Stimulated activated naive CD8-positive, alpha-beta T cell treated with anti-CD3 and anti-CD28 coated beads, Interleukin-15, amount 100 ng/mL, for 72 hours (primary cell): ENCODE data around the gene ACAP3.

ENCODE experiments used
- ATAC-seq: fragments of 150-1000 bp; cut with Tn5 transposase; 2 replicates; pipeline ENCODE4 v1.10.0; 2021; ENCODE audit warnings: mild to moderate bottlenecking, moderate library complexity
- DNase-seq, 2 donors: peaks; one replicate each; pipeline ENCODE4 v3.0.0; 2021 to 2022
- H3K27ac Mint-ChIP-seq, 2 donors: one replicate each; pipeline ENCODE4 v1.8.0; 2022; ENCODE audit warnings: mild to moderate bottlenecking in 2 of 2, mixed read lengths in 2 of 2, moderate library complexity in 2 of 2
- H3K27me3 Mint-ChIP-seq: one replicate; pipeline ENCODE4 v1.8.0; 2022; ENCODE audit warnings: mixed read lengths
- H3K4me1 Mint-ChIP-seq: one replicate; pipeline ENCODE4 v1.8.0; 2022; ENCODE audit warnings: mild to moderate bottlenecking, mixed read lengths
- H3K4me3 Mint-ChIP-seq, 2 donors: one replicate each; pipeline ENCODE4 v1.8.0; 2022; ENCODE audit warnings: mild to moderate bottlenecking in 2 of 2, mixed read lengths in 2 of 2, moderate library complexity in 1 of 2
- H3K9me3 Mint-ChIP-seq, 2 donors: one replicate each; pipeline ENCODE4 v1.8.0; 2022; ENCODE audit warnings: mixed read lengths in 2 of 2

ACAP3 gene

GRCh38 chr1:1336931-1337792, 29.4 kb upstream of the ACAP3 start:
- H3K27ac Mint-ChIP-seq: no peak overlapping the region
- no peak for DNase-seq
- H3K27me3 Mint-ChIP-seq: no peaks in the 10 kb centered on the region
- peaks cover 0 to 7% of the 10 kb centered on the region in 2 donors for H3K9me3 Mint-ChIP-seq
- no peaks in the 10 kb centered on the region for H3K4me1 Mint-ChIP-seq
- H3K4me3 Mint-ChIP-seq: no peak overlapping the region
- ATAC-seq: no peak

DNA sequence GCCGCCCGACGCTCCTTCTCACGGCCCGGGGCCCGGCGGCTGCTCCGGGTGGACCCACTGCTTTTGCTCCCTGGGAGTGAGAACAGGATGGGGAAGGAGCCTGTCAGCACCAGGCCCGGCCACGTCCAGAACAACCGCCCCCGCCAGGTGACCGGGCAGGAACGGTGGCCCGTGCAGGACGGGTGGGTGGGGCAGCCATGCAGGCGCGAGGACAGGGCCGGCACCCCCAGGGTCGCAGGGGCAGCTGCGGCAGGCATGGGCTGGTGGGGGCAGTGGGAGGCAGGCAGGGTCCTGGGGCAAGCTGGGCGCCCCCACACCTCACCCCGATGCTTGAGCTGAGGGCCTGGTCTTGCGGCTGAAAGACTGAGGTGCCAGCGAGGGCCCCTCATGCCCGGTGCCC, 28.7 kb upstream of the ACAP3 start:
- DNase-seq (no peak), ATAC-seq (no peak)
- Mint-ChIP-seq H3K4me3 (no peak overlapping the region), H3K27me3 (no peaks in the 10 kb centered on the region), H3K27ac (no peak overlapping the region), H3K9me3 (peaks cover 0 to 6% of the 10 kb centered on the region in 2 donors), H3K4me1 (no peaks in the 10 kb centered on the region)

DNA sequence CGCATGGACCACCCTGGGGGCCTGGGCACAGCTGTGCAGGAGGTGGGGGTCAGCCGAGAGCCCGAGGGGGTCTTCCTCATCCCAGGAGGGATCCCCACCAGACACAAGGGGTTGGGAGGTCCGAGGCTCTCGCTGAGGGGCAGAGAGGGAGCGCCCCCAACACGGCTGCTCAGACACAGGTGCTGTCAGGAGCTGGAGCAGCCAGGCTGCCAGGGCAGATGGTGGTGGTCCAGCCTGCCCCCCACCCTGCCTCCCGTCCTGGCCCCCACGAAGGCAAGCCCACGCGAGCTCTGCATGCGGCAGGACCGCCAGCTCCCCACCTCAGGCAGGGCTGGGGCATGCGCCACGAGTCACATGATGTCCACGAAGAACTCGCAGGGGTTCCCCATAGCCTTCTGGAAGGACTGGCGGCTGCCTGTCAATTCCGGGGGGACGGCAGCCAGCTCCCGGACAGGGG, 28.1 kb upstream of the ACAP3 start:
- no peak for ATAC-seq
- no peak for DNase-seq
- no peaks in the 10 kb centered on the region for H3K4me1 Mint-ChIP-seq
- H3K27me3 Mint-ChIP-seq: no peaks in the 10 kb centered on the region
- peaks cover 0 to under 1% of the 10 kb centered on the region in 2 donors for H3K9me3 Mint-ChIP-seq
- no peak overlapping the region for H3K27ac Mint-ChIP-seq
- H3K4me3 Mint-ChIP-seq: no peak overlapping the region

- Mint-ChIP-seq H3K4me1 (no peaks in the 10 kb centered on the region), H3K9me3 (no peaks in the 10 kb centered on the region), H3K4me3 (no peak overlapping the region), H3K27ac (no peak overlapping the region), H3K27me3 (no peaks in the 10 kb centered on the region)
- no peak for ATAC-seq
- no peak for DNase-seq
Observed at GRCh38 chr1:1335283-1335682, 27.6 kb upstream of the ACAP3 start.

DNA sequence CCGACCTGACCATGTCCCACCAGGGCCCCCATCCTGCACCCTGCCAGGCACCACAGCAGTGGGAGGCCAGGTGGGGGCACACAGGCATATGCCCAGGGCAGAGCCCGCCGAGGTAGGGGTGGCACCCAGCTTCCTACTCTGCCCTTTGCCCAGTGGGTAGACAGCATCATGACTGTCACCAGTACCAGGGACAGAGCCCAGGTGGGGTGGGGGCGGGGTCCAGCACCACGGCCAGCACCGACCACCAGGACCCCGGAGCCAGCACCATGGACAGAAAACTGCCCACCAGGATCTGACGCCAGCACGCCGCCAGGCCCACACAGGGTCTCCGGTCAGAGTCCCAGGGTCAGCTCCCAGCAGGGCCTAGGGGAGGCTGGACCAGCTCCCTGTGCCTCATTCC, 27.1 kb upstream of the ACAP3 start:
- Mint-ChIP-seq H3K27me3 (no peaks in the 10 kb centered on the region), H3K9me3 (peaks cover 2 to 3% of the 10 kb centered on the region in 2 donors), H3K4me3 (no peak overlapping the region), H3K4me1 (no peaks in the 10 kb centered on the region), H3K27ac (peak overlapping the region in 1 of 2 donors; percentile 74)
- ATAC-seq: no peak
- no peak for DNase-seq

DNA sequence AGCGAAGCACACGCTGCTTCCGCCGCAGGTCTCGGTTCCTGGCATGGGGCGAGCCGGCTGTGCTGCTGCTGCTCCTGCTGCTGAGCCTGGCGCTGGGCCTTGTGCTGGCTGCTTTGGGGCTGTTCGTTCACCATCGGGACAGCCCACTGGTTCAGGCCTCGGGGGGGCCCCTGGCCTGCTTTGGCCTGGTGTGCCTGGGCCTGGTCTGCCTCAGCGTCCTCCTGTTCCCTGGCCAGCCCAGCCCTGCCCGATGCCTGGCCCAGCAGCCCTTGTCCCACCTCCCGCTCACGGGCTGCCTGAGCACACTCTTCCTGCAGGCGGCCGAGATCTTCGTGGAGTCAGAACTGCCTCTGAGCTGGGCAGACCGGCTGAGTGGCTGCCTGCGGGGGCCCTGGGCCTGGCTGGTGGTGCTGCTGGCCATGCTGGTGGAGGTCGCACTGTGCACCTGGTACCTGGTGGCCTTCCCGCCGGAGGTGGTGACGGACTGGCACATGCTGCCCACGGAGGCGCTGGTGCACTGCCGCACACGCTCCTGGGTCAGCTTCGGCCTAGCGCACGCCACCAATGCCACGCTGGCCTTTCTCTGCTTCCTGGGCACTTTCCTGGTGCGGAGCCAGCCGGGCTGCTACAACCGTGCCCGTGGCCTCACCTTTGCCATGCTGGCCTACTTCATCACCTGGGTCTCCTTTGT, 26.0 kb upstream of the ACAP3 start:
- Mint-ChIP-seq H3K27ac (peak overlapping the region in 1 of 2 donors; percentile 71), H3K4me1 (peaks cover 6% of the 10 kb centered on the region), H3K4me3 (no peak overlapping the region), H3K27me3 (no peaks in the 10 kb centered on the region), H3K9me3 (peaks cover 4 to 6% of the 10 kb centered on the region in 2 donors)
- ATAC-seq (no peak), DNase-seq (no peak)

DNA sequence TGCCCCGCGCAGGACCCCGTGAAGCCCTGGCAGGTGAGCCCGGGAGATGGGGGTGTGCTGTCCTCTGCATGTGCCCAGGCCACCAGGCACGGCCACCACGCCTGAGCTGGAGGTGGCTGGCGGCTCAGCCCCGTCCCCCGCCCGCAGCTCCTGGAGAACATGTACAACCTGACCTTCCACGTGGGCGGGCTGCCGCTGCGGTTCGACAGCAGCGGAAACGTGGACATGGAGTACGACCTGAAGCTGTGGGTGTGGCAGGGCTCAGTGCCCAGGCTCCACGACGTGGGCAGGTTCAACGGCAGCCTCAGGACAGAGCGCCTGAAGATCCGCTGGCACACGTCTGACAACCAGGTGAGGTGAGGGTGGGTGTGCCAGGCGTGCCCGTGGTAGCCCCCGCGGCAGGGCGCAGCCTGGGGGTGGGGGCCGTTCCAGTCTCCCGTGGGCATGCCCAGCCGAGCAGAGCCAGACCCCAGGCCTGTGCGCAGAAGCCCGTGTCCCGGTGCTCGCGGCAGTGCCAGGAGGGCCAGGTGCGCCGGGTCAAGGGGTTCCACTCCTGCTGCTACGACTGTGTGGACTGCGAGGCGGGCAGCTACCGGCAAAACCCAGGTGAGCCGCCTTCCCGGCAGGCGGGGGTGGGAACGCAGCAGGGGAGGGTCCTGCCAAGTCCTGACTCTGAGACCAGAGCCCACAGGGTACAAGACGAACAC, 25.2 kb upstream of the ACAP3 start:
- ATAC-seq (no peak), DNase-seq (no peak)
- peaks cover 7% of the 10 kb centered on the region for H3K4me1 Mint-ChIP-seq
- peaks cover 4 to 6% of the 10 kb centered on the region in 2 donors for H3K9me3 Mint-ChIP-seq
- H3K27ac Mint-ChIP-seq: peak overlapping the region in 1 of 2 donors; percentile 42
- no peaks in the 10 kb centered on the region for H3K27me3 Mint-ChIP-seq
- H3K4me3 Mint-ChIP-seq: no peak overlapping the region

DNA sequence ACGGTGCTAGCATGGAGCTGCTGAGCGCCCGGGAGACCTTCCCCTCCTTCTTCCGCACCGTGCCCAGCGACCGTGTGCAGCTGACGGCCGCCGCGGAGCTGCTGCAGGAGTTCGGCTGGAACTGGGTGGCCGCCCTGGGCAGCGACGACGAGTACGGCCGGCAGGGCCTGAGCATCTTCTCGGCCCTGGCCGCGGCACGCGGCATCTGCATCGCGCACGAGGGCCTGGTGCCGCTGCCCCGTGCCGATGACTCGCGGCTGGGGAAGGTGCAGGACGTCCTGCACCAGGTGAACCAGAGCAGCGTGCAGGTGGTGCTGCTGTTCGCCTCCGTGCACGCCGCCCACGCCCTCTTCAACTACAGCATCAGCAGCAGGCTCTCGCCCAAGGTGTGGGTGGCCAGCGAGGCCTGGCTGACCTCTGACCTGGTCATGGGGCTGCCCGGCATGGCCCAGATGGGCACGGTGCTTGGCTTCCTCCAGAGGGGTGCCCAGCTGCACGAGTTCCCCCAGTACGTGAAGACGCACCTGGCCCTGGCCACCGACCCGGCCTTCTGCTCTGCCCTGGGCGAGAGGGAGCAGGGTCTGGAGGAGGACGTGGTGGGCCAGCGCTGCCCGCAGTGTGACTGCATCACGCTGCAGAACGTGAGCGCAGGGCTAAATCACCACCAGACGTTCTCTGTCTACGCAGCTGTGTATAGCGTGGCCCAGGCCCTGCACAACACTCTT, 24.5 kb upstream of the ACAP3 start:
- ATAC-seq (no peak), DNase-seq (no peak)
- H3K4me1 Mint-ChIP-seq: peaks cover 12% of the 10 kb centered on the region
- no peak overlapping the region for H3K4me3 Mint-ChIP-seq
- H3K27me3 Mint-ChIP-seq: no peaks in the 10 kb centered on the region
- H3K27ac Mint-ChIP-seq: peak overlapping the region in 1 of 2 donors; percentile 27
- H3K9me3 Mint-ChIP-seq: peaks cover 4 to 6% of the 10 kb centered on the region in 2 donors

DNA sequence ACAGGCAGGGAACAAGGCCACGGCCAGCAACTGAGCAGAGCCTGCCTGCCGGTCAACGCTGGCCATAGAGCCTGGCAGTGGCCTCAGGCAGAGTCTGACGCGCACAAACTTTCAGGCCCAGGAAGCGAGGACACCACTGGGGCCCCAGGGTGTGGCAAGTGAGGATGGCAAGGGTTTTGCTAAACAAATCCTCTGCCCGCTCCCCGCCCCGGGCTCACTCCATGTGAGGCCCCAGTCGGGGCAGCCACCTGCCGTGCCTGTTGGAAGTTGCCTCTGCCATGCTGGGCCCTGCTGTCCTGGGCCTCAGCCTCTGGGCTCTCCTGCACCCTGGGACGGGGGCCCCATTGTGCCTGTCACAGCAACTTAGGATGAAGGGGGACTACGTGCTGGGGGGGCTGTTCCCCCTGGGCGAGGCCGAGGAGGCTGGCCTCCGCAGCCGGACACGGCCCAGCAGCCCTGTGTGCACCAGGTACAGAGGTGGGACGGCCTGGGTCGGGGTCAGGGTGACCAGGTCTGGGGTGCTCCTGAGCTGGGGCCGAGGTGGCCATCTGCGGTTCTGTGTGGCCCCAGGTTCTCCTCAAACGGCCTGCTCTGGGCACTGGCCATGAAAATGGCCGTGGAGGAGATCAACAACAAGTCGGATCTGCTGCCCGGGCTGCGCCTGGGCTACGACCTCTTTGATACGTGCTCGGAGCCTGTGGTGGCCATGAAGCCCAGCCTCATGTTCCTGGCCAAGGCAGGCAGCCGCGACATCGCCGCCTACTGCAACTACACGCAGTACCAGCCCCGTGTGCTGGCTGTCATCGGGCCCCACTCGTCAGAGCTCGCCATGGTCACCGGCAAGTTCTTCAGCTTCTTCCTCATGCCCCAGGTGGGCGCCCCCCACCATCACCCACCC, 23.6 kb upstream of the ACAP3 start, which contains the start of gene TAS1R3:
Gene TAS1R3 (plus strand): TSS at position 213 of the 898 bp plus-strand sequence. CDS start 66 bp downstream, at position 279.
- Mint-ChIP-seq H3K27ac (peak within 1 kb of the TSS in 1 of 2 donors; percentile 19), H3K4me3 (no peak within 1 kb of the TSS)

GRCh38 chr1:1330366-1331067, 22.8 kb upstream of the ACAP3 start:
- H3K27ac Mint-ChIP-seq: no peak overlapping the region
- no peaks in the 10 kb centered on the region for H3K27me3 Mint-ChIP-seq
- ATAC-seq: no peak
- DNase-seq: no peak
- no peak overlapping the region for H3K4me3 Mint-ChIP-seq
- peaks cover 26% of the 10 kb centered on the region for H3K4me1 Mint-ChIP-seq
- H3K9me3 Mint-ChIP-seq: peaks cover 4 to 6% of the 10 kb centered on the region in 2 donors

More for the DNA sequence above, 23.6 kb upstream of the ACAP3 start, which contains the start of gene TAS1R3:
- H3K27me3 Mint-ChIP-seq: no peaks in the 10 kb centered on the region
- H3K4me1 Mint-ChIP-seq: peaks cover 18% of the 10 kb centered on the region
- DNase-seq (no peak), ATAC-seq (peak; percentile 6)
- H3K9me3 Mint-ChIP-seq: peaks cover 4 to 6% of the 10 kb centered on the region in 2 donors

GRCh38 chr1:1329304-1330210, 21.8 kb upstream of the ACAP3 start:
- peaks cover 30% of the 10 kb centered on the region for H3K4me1 Mint-ChIP-seq
- ATAC-seq: no peak

DNA sequence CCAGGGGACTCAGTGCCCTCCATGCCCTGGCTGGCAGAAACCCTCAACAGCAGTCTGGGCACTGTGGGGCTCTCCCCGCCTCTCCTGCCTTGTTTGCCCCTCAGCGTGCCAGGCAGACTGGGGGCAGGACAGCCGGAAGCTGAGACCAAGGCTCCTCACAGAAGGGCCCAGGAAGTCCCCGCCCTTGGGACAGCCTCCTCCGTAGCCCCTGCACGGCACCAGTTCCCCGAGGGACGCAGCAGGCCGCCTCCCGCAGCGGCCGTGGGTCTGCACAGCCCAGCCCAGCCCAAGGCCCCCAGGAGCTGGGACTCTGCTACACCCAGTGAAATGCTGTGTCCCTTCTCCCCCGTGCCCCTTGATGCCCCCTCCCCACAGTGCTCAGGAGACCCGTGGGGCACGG, 20.5 kb upstream of the ACAP3 start:
- no peak overlapping the region for H3K27ac Mint-ChIP-seq
- no peaks in the 10 kb centered on the region for H3K27me3 Mint-ChIP-seq
- peaks cover 41% of the 10 kb centered on the region for H3K4me1 Mint-ChIP-seq
- peaks cover 4 to 6% of the 10 kb centered on the region in 2 donors for H3K9me3 Mint-ChIP-seq
- no peak overlapping the region for H3K4me3 Mint-ChIP-seq
- DNase-seq (no peak), ATAC-seq (no peak)

More at GRCh38 chr1:1329304-1330210, 21.8 kb upstream of the ACAP3 start:
- no peak for DNase-seq
- Mint-ChIP-seq H3K9me3 (peaks cover 4 to 6% of the 10 kb centered on the region in 2 donors), H3K4me3 (no peak overlapping the region), H3K27me3 (no peaks in the 10 kb centered on the region), H3K27ac (no peak overlapping the region)

DNA sequence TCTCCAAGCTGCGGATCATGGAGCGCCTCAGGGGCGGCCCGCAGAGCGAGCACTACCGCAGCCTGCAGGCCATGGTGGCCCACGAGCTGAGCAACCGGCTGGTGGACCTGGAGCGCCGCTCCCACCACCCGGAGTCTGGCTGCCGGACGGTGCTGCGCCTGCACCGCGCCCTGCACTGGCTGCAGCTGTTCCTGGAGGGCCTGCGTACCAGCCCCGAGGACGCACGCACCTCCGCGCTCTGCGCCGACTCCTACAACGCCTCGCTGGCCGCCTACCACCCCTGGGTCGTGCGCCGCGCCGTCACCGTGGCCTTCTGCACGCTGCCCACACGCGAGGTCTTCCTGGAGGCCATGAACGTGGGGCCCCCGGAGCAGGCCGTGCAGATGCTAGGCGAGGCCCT, 19.6 kb upstream of the ACAP3 start:
- Mint-ChIP-seq H3K27me3 (no peaks in the 10 kb centered on the region), H3K9me3 (peaks cover 4 to 6% of the 10 kb centered on the region in 2 donors), H3K27ac (peak overlapping the region in 1 of 2 donors; percentile 67), H3K4me3 (no peak overlapping the region), H3K4me1 (peaks cover 51% of the 10 kb centered on the region)
- no peak for DNase-seq
- no peak for ATAC-seq
